ENCODE measurements around the gene FXYD5. TPM values are rescaled to one million over a fixed set of nuclear protein-coding genes. Genes with fewer than 3 reads are reported as not detected.

FXYD5 gene
- total RNA-seq, 1 experiment from 2014 or later = 100 TPM

GRCh38 chr19:35120492-35120891 lies 34.0 kb upstream of the FXYD5 start:
- Histone ChIP-seq H3K23ac (ENCODE audit: insufficient read length, low read depth, low read length) (no peak overlapping the region), H3K56ac (ENCODE audit: insufficient read length, low read depth, low read length) (no peak overlapping the region), H2BK20ac (ENCODE audit: low read depth, low read length, poor library complexity, severe bottlenecking) (no peak overlapping the region), H3K4me2 (ENCODE audit: insufficient read depth, insufficient read length, low read length) (no peak overlapping the region), H2BK5ac (ENCODE audit: insufficient read length, low read length) (no peak overlapping the region), H3K18ac (ENCODE audit: insufficient read length, low read depth, low read length) (no peak overlapping the region), H4K8ac (replicated peaks; ENCODE audit: insufficient read length, low read depth, low read length) (no peak overlapping the region), H2AK5ac (ENCODE audit: insufficient read length, low read length) (no peak overlapping the region), H2BK15ac (ENCODE audit: low read depth, low read length) (no peak overlapping the region), H3K9ac (ENCODE audit: extremely low read depth, insufficient read length, low read length) (no peak overlapping the region), H3T11ph (ENCODE audit: low read length) (no peak overlapping the region), H3K27me3 (ENCODE audit: insufficient read depth, low read length) (no peaks in the 10 kb centered on the region), H3K27ac (ENCODE audit: insufficient read length, low read depth, low read length) (no peak overlapping the region), H3K23me2 (ENCODE audit: insufficient read length, low read depth, low read length, poor library complexity, severe bottlenecking) (no peaks in the 10 kb centered on the region), H3K79me1 (ENCODE audit: insufficient read depth, low read depth, low read length, poor library complexity, severe bottlenecking) (no peaks in the 10 kb centered on the region), H4K20me1 (ENCODE audit: control insufficient read depth, insufficient read depth, insufficient read length) (no peaks in the 10 kb centered on the region), H4K5ac (ENCODE audit: insufficient read length, low read depth, low read length) (no peak overlapping the region), H2BK120ac (ENCODE audit: low read depth, low read length, poor library complexity, severe bottlenecking) (no peak overlapping the region), H3K79me2 (ENCODE audit: insufficient read depth, low read length) (no peaks in the 10 kb centered on the region), H3K14ac (ENCODE audit: insufficient read depth, low read length) (no peak overlapping the region), H3K9me3 (ENCODE audit: control insufficient read depth, low read depth, low read length) (no peaks in the 10 kb centered on the region), H3K4me1 (ENCODE audit: insufficient read depth, low read length) (no peaks in the 10 kb centered on the region; the same call in 1 of the 2 replicates), H2AFZ (ENCODE audit: low read length) (no peak overlapping the region), H3K4ac (ENCODE audit: low read depth, low read length) (no peak overlapping the region), H2BK12ac (ENCODE audit: insufficient read length, low read depth, low read length) (no peak overlapping the region), H4K91ac (ENCODE audit: insufficient read length, low read depth, low read length) (no peak overlapping the region)
- TF ChIP-seq CTCF (conservative IDR thresholded peaks at IDR 0.05) = no peak
- Mint-ChIP-seq H3K27me3 (ENCODE audit: low read depth) (peaks cover 10% of the 10 kb centered on the region), H3K9me3 (no peaks in the 10 kb centered on the region), H3K27ac (no peak overlapping the region; a peak in 1 of 7 replicates), H3K4me3 (no peak overlapping the region), H3K36me3 (ENCODE audit: insufficient read depth in 1 of 3, low read depth in 3 of 3) (no peaks in the 10 kb centered on the region), H3K4me1 (peaks cover 40 to 56% of the 10 kb centered on the region in 2 experiments)
- no CpG with 5 or more reads among the region's 7 CpGs for WGBS (ENCODE audit: extremely low coverage, insufficient read length, low lambda C conversion rate)
- DNase-seq = no peak
